KOPT-K1 (cell line): ENCODE results near the gene ABHD16A.

Source experiments
- H3K27ac ChIP-seq: fragments of 200-600 bp; sonication (generic); 2 replicates; pipeline ENCODE4 v1.5.1; 2016; ENCODE audit warnings: antibody characterized with exemption, mild to moderate bottlenecking, low read depth, low read length; ENCODE audit not compliant: poor library complexity, severe bottlenecking
- H3K36me3 ChIP-seq: fragments of 200-600 bp; sonication (generic); 2 replicates; pipeline ENCODE4 v1.5.1; 2017; ENCODE audit warnings: antibody characterized with exemption, mild to moderate bottlenecking, low read length, moderate library complexity; ENCODE audit not compliant: insufficient read depth
- H3K9me3 ChIP-seq: fragments of 200-600 bp; sonication (generic); 2 replicates; pipeline ENCODE4 v1.5.1; 2017; ENCODE audit warnings: antibody characterized with exemption, low read length, mild to moderate bottlenecking; ENCODE audit not compliant: insufficient read depth, poor library complexity, severe bottlenecking

Gene ABHD16A

GRCh38 chr6:31657406-31658157, 45.5 kb downstream of the ABHD16A start:
- Histone ChIP-seq H3K27ac (no peak overlapping the region), H3K9me3 (no peaks in the 10 kb centered on the region), H3K36me3 (peaks cover 54% of the 10 kb centered on the region)

GRCh38 chr6:31655349-31656237, 47.5 kb downstream of the ABHD16A start, which contains the start of gene APOM:
APOM (plus strand) TSS chr6:31655894; CDS start chr6:31655967, 73 bp downstream.
- Histone ChIP-seq H3K27ac (no peak within 1 kb of the TSS), H3K9me3 (no peaks in the 10 kb centered on the region), H3K36me3 (peaks cover 46% of the 10 kb centered on the region)

GRCh38 chr6:31654574-31655348, 48.4 kb downstream of the ABHD16A start:
- Histone ChIP-seq H3K27ac (no peak overlapping the region), H3K36me3 (peaks cover 54% of the 10 kb centered on the region), H3K9me3 (no peaks in the 10 kb centered on the region)

GRCh38 chr6:31652925-31653724, 50.0 kb downstream of the ABHD16A start:
- peak overlapping the region; percentile 94 for H3K27ac ChIP-seq
- no peaks in the 10 kb centered on the region for H3K9me3 ChIP-seq
- H3K36me3 ChIP-seq: peaks cover 59% of the 10 kb centered on the region

GRCh38 chr6:31651602-31652191, 51.4 kb downstream of the ABHD16A start:
- no peaks in the 10 kb centered on the region for H3K9me3 ChIP-seq
- peak overlapping the region; percentile 94 for H3K27ac ChIP-seq
- H3K36me3 ChIP-seq: peaks cover 58% of the 10 kb centered on the region

GRCh38 chr6:31645325-31645724, 57.8 kb downstream of the ABHD16A start:
- peaks cover 98% of the 10 kb centered on the region for H3K36me3 ChIP-seq
- H3K27ac ChIP-seq: no peak overlapping the region
- H3K9me3 ChIP-seq: no peaks in the 10 kb centered on the region

- H3K36me3 ChIP-seq: peaks cover 98% of the 10 kb centered on the region
These were observed 59.2 kb downstream of the ABHD16A start for GRCh38 chr6:31643818-31644454.

GRCh38 chr6:31642798-31643570, 60.1 kb downstream of the ABHD16A start:
- Histone ChIP-seq H3K27ac (no peak overlapping the region), H3K36me3 (peaks cover 98% of the 10 kb centered on the region)

More at GRCh38 chr6:31643818-31644454, 59.2 kb downstream of the ABHD16A start:
- Histone ChIP-seq H3K9me3 (no peaks in the 10 kb centered on the region), H3K27ac (no peak overlapping the region)

GRCh38 chr6:31641370-31641769, 61.8 kb downstream of the ABHD16A start:
- Histone ChIP-seq H3K9me3 (no peaks in the 10 kb centered on the region), H3K27ac (no peak overlapping the region), H3K36me3 (peaks cover 100% of the 10 kb centered on the region)

More at GRCh38 chr6:31642798-31643570, 60.1 kb downstream of the ABHD16A start:
- no peaks in the 10 kb centered on the region for H3K9me3 ChIP-seq

- H3K36me3 ChIP-seq: peaks cover 100% of the 10 kb centered on the region
- H3K9me3 ChIP-seq: no peaks in the 10 kb centered on the region
- H3K27ac ChIP-seq: no peak overlapping the region
These were observed 62.5 kb downstream of the ABHD16A start for GRCh38 chr6:31640612-31641011.

GRCh38 chr6:31639449-31639861, 63.7 kb downstream of the ABHD16A start:
- Histone ChIP-seq H3K27ac (no peak overlapping the region), H3K36me3 (peaks cover 100% of the 10 kb centered on the region), H3K9me3 (no peaks in the 10 kb centered on the region)

GRCh38 chr6:31639043-31639442, 64.1 kb downstream of the ABHD16A start:
- no peaks in the 10 kb centered on the region for H3K9me3 ChIP-seq
- H3K27ac ChIP-seq: no peak overlapping the region
- H3K36me3 ChIP-seq: peaks cover 100% of the 10 kb centered on the region
